GM21619 (cell line): Measurements from ENCODE around the gene AFF3.
"Not testable (repeated sequence)": the region's sequence is repeated elsewhere in the genome, so short reads cannot be mapped to it uniquely, and the experiment has no call there.

Source experiments
- ATAC-seq: cut with Tn5 transposase; IDR thresholded peaks from one replicate; pipeline ENCODE4 v1.9.1; 2021; ENCODE audit not compliant: unreplicated experiment

Gene AFF3

DNA sequence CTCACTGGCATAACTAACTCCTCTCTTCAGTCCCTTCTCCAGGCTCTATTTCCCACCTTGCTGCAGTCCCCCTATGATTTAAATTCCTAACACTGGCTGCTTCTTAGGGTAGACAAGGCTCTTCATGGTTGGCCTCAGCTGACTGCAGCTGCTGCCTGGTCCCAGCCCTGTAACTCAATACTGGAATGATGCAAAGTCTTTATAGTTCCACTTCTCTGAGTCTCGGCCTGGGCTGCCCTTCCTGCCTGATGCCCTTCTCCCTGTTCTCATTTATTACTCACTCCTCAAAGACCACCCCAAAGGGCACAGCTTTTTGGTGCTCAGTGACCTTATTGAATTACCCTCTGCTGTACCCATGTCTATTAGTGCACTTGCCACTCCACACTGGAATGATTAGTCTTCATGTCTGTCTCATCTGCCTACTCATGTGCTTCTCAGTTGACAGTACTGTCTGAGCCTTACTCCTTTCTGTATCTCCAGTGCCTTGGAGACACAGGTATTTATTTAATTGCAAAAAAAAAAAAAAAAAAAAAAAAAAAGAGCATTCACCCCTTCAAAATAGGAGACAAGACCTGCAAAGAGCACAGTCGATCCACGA lies 453.1 kb downstream of the AFF3 start:
- no peak for ATAC-seq

DNA sequence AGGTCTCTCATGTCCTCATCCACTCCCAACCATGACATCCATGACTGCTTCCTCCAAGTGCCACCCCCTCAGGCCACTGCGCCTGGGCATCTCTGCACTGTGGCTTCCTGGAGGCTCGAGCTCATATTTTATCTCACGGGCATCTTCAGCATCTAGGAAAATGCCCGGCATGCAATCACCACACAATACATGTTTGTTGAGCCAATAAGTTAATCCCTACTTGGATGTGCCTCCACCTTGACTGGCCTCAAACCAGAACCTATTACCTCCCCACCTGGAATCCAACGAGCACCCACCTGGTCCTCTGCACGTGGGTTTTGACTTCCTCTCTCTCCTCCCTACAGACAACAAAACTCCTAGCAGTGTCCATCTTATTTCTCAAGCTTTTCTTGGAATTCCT lies 453.7 kb downstream of the AFF3 start:
- ATAC-seq, result no peak

DNA sequence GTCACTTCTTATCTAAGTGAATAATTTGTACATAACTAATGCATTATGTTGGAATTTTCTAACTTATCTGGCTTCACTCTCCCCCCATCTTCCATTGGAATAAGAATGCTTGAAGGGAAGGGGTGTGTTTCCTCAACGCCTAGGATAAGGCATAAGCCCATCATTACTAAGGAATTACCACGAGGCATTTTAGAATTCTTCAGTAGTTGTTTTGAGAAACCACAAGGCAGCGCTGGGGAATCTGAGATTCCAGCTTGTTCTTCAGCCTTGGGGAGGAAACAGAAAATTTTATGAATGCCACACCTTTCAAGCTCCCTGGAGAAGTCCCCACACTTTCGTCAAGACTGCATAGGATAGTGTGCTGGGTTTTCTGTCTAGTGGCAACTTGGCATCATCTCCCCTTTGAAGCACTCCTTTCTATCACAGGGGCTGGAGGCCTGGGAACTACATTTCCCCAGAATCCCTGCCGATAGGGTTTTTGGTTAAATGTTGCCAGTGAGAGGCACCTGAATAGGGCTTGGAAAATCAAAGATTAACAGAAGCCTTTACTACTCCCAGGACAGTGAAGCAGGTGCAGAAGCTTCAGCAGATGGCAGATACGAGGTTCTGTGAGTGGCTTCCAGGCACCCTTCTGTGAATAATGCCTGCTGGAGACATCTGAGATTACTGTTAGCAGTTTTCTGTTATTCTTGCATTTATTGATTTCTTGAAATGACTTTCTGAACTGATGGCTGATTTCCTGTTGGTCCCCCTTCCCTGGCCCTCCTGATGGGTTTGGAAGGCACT lies 459.9 kb downstream of the AFF3 start:
- no peak for ATAC-seq

DNA sequence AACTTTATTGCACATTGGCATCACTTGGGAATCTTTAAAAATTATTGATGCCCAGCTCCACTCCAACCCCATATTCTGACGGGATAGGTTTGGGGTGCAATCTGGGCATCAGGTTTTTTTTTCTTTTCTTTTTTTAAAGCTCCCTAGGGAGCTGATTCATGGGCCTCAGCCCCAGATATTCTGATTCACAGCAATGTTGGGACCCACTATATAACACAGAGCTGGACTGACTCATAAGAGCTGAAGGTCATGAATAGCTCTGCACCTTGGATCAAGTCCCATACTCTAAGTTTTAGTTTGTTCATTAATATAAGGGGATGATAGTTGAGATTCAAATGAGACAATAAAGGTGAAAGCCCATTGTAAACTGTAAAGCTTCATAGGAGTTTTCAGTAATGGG lies 461.4 kb downstream of the AFF3 start:
- no peak for ATAC-seq

DNA sequence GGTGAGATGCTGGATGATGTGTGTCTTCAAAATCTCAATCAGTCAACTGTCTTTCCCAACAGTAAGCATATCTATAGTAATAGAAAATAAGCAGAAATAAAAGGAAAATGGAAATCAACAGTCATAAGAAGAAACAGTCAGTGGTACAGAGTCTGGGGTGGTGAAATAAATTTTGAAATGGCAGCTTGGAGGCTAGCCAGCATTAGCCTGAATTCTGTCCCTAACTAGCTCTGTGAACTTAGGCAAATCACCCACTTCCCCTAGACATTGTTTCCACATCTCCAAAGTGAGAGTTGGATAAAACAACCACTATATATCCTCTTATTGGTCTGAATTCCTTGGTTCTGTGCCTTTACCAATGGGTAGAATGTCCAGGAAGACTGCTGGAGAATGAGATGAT lies 462.9 kb downstream of the AFF3 start:
- no peak for ATAC-seq

DNA sequence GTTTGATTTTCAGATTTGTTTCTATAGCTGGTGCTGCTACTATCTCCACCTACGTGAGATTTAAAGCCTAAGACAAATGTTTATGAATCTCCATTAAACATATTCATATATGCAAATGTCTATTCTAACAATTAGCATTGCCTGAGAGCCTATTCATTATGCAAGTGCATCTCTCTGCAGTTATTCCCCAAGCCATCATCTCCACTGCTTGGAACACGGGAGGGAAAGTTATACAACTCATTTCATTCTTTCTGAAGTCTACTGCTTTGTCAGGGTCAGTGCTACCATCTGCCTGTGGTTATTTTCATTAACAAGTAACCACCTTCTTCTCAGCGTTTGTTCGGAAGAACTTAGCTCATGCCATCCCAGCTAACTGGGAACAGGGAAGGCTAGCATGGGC lies 463.8 kb downstream of the AFF3 start:
- no peak for ATAC-seq

DNA sequence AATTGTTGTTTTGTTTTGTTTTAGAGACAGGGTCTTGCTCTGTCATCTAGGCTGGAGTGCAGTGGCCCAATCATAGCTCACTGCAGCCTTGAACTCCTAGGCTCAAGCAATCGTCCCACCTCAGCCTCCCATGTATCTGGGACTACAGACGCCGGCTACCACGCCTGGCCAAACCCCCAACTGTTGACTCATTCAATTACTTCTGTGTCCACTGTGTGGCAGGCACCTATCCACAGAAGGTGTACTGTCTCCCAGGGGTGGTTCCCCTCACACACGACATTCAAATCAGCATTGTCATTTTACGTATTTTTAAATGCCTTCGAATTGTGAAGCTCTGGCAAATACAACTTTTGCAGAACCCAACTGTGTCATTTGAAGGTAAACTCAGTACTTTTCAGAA lies 464.6 kb downstream of the AFF3 start:
- ATAC-seq, result no peak

DNA sequence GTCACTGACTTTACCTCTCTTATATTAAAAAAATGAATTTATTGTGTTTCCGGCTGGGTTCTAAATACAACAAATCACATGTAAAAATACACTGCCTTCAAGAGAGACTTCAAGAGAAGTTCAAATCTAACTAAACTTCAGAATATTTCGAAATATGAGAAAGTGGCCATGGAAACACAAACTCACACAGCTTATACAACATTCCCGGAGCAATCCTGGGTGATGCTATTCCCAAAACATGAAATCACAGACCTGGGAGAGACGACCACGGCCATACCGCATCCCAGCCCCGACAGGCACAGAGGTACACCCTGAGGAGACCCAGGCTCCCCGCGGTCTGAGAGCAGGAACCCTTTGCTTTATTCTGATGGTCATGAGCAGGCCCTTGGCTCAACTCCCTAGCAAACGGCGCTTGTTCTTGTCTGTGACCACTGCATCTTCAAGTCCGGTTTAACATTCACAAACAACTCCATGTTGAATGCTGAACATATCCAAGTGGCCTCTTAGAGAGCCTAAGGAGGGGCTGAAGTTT lies 467.2 kb downstream of the AFF3 start:
- no peak for ATAC-seq

DNA sequence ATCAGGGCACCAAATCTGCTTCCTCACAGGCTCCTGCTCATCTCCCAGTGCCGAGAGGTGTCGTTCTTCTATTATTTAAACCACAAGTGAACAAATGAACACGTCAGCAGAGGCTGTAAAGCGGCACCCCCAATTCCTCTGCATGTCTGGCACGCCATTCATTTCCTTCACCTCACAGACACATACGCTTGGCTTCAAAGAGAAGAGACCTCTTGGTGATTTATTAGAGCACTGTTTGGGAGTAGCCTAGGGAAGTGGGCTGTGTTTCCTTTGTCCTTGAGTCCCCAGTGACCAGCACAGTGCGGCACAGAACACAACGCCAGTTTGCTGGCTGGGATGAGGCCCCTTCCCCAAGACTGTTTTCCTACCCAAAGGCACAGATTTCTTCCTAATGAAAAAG lies 468.3 kb downstream of the AFF3 start:
- ATAC-seq, result no peak

DNA sequence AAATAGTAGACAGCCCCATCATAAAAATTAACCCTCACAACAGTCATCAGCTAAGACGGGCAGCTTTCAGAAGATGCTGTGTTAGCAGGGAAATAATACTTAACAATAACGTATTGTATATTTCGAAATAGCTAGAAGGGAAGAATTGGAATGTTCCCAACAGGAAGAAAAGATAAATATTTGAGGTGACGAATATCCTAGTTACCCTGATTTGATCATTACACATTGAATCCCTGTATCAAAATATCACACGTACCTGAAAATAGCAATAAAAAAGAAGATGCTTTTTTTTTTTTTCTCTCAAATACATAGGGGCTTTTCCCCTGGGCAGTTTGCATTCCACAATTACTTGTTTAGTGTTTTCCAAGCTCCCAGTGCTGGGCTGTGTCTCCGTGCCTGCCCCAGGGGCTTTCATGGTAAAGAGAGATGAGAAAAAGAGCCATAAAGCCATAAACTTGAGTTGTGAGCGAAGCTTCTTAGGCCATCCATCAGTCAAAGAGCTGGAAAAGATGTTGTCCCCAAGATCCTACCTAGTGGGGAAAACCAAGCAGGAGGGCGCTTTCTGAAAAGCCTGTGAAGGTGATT lies 469.5 kb downstream of the AFF3 start:
- no peak for ATAC-seq

DNA sequence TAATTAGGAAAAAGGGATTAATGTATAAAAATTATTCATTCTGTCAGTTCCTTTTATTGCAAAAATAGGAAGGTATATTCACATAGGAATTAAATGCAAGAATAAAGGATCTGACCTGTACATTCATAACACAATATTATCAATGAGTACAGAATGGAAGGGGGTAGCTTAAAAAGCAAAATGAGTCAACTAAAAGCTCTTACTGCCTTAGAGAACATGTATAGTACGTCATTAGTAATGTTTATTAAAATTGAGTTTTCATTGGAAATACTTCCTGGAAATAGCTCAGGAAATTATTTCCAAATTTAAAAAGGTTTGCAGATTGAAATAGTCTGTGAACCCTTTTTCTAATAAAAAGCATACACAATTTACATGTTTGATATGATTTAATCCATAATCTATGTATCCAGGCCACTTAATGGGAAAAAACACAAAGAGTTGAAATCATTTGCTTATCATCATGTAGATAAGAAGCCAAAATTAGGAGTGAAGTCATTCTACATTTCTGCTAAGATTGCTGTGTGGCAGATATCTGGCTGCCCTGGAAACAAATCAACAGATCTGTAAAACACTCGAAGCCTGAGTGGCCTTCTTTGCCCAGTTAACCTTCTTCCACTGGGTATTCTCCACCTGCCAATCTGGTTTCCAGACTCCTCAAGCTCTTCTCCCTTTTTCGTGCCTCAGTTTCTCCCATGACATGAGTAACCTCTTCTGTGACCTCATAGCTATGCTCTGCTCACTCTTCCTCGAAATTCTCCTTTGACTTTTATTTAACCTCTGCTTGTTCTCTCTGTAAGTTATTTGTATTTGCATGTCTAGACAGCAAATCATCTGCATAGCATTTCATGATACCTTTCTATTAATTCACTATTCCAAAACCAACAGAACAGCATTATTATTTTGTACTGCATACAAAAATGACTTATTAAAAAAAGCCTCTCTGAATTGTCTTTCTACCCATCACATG lies 471.3 kb downstream of the AFF3 start:
- no peak for ATAC-seq

DNA sequence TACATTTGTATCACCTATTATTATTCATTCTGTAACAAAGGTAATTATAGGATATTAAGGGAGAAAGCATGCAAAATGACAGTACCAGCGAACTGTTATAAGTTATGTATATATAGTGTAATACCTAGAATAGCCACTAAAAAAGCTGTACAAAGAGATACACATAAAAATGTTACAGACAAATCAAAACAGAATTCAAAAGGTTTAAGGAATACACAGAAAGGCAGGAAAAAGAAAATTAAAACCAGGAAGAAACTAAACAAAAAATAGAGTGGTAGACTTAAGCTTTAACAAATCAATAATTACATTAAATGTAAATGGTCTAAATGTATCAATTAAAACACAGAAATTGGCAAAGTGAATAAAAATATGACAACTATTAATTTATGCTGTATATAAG lies 476.1 kb downstream of the AFF3 start:
- no peak for ATAC-seq

DNA sequence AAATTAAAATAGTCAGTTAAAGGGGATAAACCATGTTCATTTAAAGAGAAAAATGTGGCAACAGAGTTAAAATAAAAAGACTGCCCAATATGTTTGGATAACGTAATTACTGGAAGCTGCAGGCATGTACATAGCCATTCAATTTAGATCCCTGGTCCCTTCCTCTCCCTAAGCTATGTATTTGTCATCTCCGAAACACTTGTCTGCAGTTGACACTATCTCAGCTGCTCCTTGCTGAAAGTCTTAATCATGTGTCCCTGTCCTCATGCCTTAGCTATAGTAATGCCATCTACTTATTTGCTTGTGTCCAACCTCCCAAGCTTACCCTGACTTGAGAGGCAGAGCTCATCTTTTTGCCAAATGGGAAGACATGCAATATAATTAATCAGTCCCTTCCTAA lies 478.7 kb downstream of the AFF3 start:
- ATAC-seq, result no peak

DNA sequence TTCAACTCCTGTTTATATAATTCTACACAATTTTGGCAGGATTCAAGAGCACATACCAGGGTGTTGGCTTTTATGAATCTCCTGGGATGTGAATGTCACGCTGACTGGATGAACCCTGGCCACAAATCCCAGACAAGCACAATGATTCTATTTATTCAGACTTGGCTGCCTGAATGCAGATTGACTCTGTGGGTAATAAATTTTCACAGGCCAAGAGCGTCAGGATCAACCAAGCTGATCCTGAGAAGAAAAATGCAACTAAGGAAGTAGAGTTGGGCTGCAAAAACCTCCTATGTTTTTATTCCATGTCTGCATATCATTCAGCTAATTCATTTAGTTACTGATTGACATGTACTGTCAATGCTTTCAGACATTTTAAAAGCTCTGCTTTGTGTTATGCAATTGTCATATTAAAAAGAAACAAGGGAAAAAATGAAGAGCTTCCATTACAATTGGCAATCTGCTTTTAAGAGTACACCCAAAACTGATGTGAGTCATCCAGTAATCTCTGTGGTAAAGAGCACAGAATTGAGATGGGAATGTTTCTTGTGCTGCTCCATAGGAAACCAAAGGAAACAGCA lies 479.5 kb downstream of the AFF3 start:
- ATAC-seq, result no peak

DNA sequence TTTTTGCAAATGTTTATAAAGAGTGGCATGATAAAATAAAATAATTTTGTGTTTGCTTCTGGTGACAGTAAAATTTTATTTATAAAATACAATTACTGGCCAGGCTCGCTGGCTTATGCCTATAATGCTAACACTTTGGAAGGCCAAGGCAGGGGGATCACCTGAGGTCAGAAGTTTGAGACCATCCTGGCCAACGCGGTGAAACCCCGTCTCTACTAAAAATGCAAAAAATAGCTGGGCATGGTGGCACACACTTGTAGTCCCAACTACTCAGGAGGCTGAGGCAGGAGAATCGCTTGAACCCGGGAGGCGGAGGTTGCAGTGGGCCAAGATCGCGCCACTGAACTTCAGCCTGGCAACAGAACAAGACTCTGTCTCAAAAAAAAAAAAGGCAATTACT lies 480.6 kb downstream of the AFF3 start:
- ATAC-seq, result not testable (repeated sequence)

DNA sequence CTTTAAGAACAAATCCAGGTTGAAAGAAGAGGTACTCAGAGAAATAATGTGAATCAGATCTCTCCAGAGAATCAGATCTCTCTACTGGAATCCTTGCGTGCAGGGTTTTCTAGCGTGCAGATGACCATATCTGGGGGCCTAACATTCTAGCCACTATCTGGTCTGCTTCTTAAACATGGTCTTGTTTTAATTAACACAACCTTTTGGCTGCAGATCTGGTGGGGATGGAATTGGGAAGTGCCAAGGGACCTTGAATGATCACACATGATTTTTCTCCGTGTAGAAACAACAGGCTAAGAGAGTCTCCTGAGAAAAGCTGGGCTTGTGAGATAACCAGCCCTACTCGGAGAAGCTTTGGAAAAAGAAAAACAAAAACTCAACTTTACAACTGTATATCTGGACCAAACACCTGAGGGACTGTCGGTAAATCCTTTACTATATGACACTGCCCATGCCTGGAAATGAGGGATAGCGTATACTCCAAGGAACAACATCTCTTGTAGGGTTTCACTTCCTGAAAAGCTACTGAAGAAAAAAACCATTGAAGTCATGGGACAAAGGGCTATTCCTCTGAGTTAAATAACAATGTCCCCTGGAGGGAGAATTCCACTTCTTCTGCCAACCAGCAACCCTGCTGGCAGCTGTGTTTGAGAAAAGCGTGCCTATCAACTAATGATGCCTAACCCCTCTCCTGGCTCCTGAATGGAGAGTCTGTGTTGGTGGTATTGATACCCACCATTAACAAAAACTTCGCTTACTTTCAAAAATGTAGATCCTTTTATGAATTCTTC lies 481.6 kb downstream of the AFF3 start:
- ATAC-seq, result no peak

DNA sequence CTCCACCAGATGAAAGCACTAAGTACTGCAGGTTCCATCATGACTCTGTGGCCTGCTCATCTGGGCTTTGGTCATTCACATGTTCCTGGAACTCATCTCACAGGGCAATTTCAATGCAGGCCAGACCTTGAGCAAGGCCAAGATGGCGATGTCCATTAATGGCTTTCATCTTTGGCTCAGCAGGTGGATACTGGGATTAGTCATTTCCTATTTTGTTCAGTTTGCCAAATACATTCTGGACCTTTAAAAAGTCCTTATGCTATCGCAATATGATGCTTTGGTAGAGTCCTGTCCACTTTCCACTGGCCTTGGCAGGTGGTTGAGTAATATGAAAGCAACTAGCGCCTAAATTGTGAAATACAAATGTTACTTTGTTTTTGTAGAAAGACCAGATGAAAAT lies 482.5 kb downstream of the AFF3 start:
- no peak for ATAC-seq

DNA sequence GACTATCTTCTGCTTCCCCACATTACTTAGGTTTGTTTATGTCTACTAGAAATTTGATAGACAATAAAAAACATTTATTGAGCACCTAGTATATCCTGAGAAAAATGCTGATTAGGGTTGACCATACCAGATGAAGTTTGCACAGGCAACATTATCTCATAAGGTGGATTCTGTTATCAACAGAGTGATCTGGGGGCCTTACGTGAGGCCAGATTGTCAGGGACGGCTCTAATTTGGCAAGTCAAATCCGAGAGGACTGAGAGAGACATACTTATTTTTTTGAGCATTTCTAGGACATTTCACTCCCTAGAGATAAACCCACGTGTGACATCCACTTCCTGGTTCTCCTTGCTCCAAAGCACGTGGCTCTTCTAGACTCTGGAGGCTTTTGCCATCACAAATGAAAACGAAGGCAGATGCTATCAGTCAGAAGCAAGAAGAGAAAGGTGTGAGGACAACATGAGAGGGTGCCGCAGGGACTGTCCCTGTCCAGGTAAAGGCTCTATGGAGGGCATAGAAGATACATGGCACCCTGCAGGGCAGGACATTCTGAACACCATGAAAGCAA lies 484.6 kb downstream of the AFF3 start:
- no peak for ATAC-seq

DNA sequence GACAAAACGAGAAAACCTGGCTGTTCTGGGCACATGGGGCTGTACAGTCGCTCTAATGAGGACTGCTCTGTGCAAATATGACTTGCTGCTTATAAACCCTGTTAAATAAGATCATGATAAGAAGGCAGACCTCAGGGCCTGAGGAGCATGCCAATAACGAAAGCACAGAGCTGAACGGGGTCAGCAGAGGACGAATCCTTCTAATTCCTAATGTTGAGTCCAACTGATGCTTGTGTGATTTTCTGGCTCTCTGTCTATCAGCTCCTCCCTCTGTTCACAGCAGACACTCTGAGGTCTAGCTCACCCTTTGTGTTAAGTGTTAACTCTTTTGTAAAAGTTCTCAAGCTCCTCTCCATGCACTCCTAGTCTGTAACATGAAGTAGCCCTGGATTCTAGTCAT lies 485.4 kb downstream of the AFF3 start:
- no peak for ATAC-seq

DNA sequence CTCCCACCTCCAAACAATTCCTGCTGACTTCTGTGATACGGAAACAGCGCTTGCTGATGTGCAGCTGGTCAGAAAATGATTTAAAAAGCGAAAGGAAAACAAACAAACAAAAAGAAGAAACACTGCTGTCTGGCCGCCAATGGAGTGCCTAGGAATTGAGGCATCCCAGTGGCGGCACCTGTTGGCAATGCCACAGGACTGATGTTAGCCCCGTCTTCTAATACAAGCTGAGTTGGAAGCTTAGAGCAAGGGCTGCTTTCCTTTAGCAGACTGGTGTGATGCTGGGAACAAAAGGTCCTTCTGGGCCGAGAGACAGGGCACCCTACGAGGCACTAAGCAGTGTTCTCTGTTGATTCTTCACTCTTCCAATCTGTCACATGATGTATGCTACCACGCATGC lies 489.0 kb downstream of the AFF3 start:
- ATAC-seq, result no peak
